ENCODE results near the gene BTBD19.
"Not testable (repeated sequence)": the region's sequence is repeated elsewhere in the genome, so short reads cannot be mapped to it uniquely, and the experiment has no call there.

The BTBD19 gene

GRCh38 chr1:44788120-44788860 is 20.0 kb upstream of the BTBD19 start, which contains the start of gene BEST4:
Gene BEST4 (minus strand): TSS chr1:44788170. CDS start chr1:44787705, 465 bp downstream.
- FAIRE-seq = no peak

GRCh38 chr1:44790968-44791801 is 17.1 kb upstream of the BTBD19 start:
- no peak for FAIRE-seq

GRCh38 chr1:44792736-44793502 is 15.4 kb upstream of the BTBD19 start:
- no peak for FAIRE-seq

GRCh38 chr1:44797886-44798285 is 10.4 kb upstream of the BTBD19 start:
- not testable (repeated sequence) for FAIRE-seq

GRCh38 chr1:44798481-44799365 is 9.6 kb upstream of the BTBD19 start:
- FAIRE-seq = no peak

GRCh38 chr1:44799770-44800584 is 8.3 kb upstream of the BTBD19 start, which contains the start of gene PLK3:
Gene PLK3 (plus strand): TSS chr1:44800377. CDS start chr1:44800464, 87 bp downstream.
- FAIRE-seq = peak; percentile 83

- FAIRE-seq = no peak
These were observed 6.6 kb upstream of the BTBD19 start for GRCh38 chr1:44801491-44802305.

- no peak for FAIRE-seq
These were observed 5.8 kb upstream of the BTBD19 start for GRCh38 chr1:44802306-44803061.

GRCh38 chr1:44803062-44803311 is 5.3 kb upstream of the BTBD19 start:
- FAIRE-seq = no peak

- no peak for FAIRE-seq
These were observed 4.8 kb upstream of the BTBD19 start for GRCh38 chr1:44803312-44804095.

GRCh38 chr1:44805311-44806024 is 2.9 kb upstream of the BTBD19 start:
- FAIRE-seq = no peak

GRCh38 chr1:44806025-44806703 is 2.2 kb upstream of the BTBD19 start:
- no peak for FAIRE-seq

- FAIRE-seq = no peak
These were observed 1.5 kb upstream of the BTBD19 start, which contains the start of gene DYNLT4 for GRCh38 chr1:44806704-44807363. Gene DYNLT4 (minus strand): TSS chr1:44807351. CDS start chr1:44806668, 683 bp downstream.

GRCh38 chr1:44807364-44808062 is 810 bp upstream of the BTBD19 start:
- FAIRE-seq = peak; percentile 75

GRCh38 chr1:44808938-44809917 is 905 bp downstream of the BTBD19 start:
- no peak for FAIRE-seq
